Omental fat pad (tissue), 4 donors: ENCODE results near the gene LCA5L. TPM values are rescaled to one million over a fixed set of nuclear protein-coding genes. Genes with fewer than 3 reads are reported as not detected.
"Not testable (repeated sequence)": the region's sequence is repeated elsewhere in the genome, so short reads cannot be mapped to it uniquely, and the experiment has no call there.

ENCODE experiments used
- ATAC-seq: fragments of 150-250 bp; one replicate; pipeline ENCODE4 v1.9.1; 2016; ENCODE audit warnings: mild to moderate bottlenecking, moderate library complexity; ENCODE audit not compliant: low FRiP score
- DNase-seq: peaks from one replicate; pipeline ENCODE4 v3.0.0-alpha.2; 2019; ENCODE audit warnings: low spot score
- total RNA-seq, 4 donors: library from RNA; depleted of rRNA; stranded (reverse); fragments of >200 nt; gene quantifications; one replicate each; pipeline ENCODE4 v1.1.0, GENCODE V29; 2016
- TF ChIP-seq, protein P1 (sequence below), 3 donors: fragments of 450-650 bp; IDR thresholded peaks; one replicate each; pipeline ENCODE4 v1.5.1; 2016 to 2017; ENCODE audit warnings: antibody characterized with exemption in 3 of 3, mild to moderate bottlenecking in 3 of 3, moderate library complexity in 2 of 3

The LCA5L gene
- total RNA-seq, 4 donors from 2014 or later: 0.94 to 5.5 (median 2.6) TPM; not detected in 1

- TF ChIP-seq, protein P1, sequence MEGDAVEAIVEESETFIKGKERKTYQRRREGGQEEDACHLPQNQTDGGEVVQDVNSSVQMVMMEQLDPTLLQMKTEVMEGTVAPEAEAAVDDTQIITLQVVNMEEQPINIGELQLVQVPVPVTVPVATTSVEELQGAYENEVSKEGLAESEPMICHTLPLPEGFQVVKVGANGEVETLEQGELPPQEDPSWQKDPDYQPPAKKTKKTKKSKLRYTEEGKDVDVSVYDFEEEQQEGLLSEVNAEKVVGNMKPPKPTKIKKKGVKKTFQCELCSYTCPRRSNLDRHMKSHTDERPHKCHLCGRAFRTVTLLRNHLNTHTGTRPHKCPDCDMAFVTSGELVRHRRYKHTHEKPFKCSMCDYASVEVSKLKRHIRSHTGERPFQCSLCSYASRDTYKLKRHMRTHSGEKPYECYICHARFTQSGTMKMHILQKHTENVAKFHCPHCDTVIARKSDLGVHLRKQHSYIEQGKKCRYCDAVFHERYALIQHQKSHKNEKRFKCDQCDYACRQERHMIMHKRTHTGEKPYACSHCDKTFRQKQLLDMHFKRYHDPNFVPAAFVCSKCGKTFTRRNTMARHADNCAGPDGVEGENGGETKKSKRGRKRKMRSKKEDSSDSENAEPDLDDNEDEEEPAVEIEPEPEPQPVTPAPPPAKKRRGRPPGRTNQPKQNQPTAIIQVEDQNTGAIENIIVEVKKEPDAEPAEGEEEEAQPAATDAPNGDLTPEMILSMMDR (IDR thresholded peaks at IDR 0.05): no peak
These were observed 10.6 kb downstream of the LCA5L start for GRCh38 chr21:39434950-39435349.

GRCh38 chr21:39430954-39431353 lies 14.6 kb downstream of the LCA5L start:
- ATAC-seq: no peak
- no peak for DNase-seq
- TF ChIP-seq, protein P1 (IDR thresholded peaks at IDR 0.05): no peak

More at GRCh38 chr21:39434950-39435349, 10.6 kb downstream of the LCA5L start:
- ATAC-seq (no peak), DNase-seq (no peak)

DNA sequence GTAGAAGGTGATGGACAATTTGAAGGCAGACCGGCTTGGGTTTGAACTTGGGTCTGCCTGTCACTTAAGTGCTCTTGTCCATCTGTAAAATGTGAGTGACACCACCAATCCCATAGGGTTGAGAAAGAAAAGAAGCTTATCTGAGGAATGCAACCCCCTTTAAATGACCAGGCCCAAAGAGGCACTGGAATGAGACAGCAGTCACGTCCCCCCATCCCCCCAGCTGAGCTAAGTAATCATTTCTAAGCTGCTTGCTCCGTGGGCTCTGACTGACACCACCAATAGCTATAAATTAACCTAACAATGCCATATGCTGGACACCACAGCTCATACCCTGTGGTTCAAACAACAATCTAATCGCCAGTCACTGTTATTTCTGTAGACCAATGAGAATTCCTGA lies 15.1 kb downstream of the LCA5L start:
- no peak for DNase-seq
- ATAC-seq: no peak
- TF ChIP-seq, protein P1 (IDR thresholded peaks at IDR 0.05): no peak

DNA sequence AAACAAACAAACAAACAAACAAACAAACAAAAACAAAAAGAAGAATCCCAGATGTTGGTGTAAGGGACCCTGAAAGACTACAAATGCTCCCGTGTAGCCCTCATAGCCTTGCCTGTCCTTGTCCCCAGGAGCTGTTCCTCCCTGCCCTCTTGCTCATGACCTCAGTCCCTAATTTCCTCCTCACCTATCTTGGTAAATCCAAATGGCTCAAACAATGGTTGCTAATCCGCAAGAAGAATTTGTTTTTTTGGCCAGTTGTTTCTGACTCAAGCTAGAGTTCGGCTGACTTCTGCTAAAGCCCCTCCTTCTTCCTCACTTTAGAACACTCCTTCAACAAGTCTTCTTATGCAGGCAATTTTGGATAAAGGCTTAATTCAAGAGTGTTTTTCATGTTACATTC lies 15.6 kb downstream of the LCA5L start:
- ATAC-seq (no peak), DNase-seq (no peak)
- TF ChIP-seq, protein P1 (IDR thresholded peaks at IDR 0.05): no peak

GRCh38 chr21:39429445-39429844 lies 16.1 kb downstream of the LCA5L start:
- ATAC-seq: no peak
- no peak for DNase-seq
- TF ChIP-seq, protein P1 (IDR thresholded peaks at IDR 0.05): no peak

DNA sequence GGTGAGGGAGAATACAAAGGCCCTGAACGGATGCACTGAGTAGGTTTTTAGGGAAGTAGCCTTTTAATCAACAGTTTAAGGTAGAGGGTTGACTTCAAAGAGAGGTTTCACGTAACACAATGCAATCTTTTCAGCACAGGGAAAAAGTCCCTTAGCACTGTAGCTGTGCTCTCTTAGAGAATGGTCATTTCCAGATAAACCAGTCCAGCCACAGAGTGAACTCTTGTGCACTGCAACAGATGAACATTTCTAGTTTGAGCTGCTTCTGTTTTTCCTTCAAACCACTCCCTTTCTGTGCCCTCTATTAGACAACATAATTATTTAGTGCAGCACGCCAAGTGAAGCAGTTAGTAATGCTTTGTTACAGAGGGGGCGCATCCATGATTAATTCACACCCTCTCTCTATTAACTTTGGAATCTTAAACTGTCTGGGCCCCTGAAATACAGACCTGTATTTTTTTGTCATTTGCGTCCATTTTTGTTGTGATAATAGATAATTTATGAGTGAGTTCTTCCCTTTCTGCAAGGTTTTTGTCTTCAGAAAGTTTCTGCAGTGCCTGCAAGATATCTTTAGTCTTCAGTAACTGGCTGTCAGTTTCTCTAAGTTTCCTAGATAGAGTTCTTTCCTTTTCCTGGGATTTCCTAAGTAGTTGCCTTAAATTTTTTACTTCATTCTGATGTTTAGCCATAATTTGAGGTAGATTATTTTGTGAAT lies 22.9 kb downstream of the LCA5L start:
- DNase-seq: no peak
- TF ChIP-seq, protein P1 (IDR thresholded peaks at IDR 0.05): no peak
- ATAC-seq: no peak

DNA sequence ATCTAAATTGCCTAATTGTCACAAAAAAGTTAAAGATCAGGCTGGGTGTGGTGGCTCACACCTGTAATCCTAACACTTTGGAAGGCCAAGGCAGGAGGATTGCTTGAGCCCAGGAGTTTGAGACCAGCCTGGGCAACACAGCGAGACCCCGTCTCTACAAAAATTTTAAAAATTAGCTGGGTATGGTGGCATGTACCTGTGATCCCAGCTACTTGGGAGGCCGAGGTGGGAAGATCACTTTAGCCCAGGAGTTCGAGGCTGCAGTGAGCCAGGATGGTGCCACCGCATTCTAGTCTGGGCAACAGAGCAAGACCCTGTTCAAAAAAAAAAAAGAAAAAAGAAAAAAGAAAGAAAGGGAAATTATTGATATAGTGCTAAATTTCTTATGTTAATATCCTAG lies 26.4 kb downstream of the LCA5L start:
- ATAC-seq, DNase-seq: not testable (repeated sequence)
